ENCODE data around the gene MTO1. TPM values are rescaled to one million over a fixed set of nuclear protein-coding genes. Genes with fewer than 3 reads are reported as not detected.
"Not testable (repeated sequence)": the region's sequence is repeated elsewhere in the genome, so short reads cannot be mapped to it uniquely, and the experiment has no call there.

The MTO1 gene
- total and polyA plus RNA-seq, 8 donors = 18.9 to 40.7 (median 33.4) TPM

DNA sequence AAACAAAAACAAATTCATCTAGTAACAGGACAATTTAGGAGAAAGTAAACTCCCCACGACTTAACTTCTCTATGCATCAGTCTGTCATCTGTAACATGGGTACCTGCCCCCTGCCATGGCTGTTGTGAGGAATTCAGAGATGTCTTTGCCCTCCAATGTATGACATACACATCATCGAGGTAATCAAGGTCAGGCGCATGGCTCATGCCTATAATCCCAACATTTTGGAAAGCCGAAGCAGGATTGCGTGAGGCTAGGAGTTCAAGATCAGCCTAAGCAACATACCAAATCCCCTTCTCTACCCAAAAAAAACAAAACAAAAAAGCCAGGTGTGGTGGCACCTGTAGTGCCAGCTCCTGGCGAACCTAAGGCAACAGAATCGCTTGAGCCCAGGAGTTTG lies 50.3 kb downstream of the MTO1 start:
- Histone ChIP-seq H3K27ac (no peak overlapping the region), H3K9me3 (no peaks in the 10 kb centered on the region), H3K27me3 (no peaks in the 10 kb centered on the region), H3K36me3 (peaks cover 0 to 28% of the 10 kb centered on the region in 2 donors), H3K4me3 (no peak overlapping the region), H3K4me1 (peaks cover 5 to 22% of the 10 kb centered on the region in 2 donors)
- ATAC-seq (no peak), DNase-seq (no peak)
- intact Hi-C loops (cut with DNase I) = loop anchor here in 1 of 2 donors (10.0 kb wide), 1 partner anchor 103 kb away; no protein-coding TSS in a partner anchor
- TF ChIP-seq, protein P1, sequence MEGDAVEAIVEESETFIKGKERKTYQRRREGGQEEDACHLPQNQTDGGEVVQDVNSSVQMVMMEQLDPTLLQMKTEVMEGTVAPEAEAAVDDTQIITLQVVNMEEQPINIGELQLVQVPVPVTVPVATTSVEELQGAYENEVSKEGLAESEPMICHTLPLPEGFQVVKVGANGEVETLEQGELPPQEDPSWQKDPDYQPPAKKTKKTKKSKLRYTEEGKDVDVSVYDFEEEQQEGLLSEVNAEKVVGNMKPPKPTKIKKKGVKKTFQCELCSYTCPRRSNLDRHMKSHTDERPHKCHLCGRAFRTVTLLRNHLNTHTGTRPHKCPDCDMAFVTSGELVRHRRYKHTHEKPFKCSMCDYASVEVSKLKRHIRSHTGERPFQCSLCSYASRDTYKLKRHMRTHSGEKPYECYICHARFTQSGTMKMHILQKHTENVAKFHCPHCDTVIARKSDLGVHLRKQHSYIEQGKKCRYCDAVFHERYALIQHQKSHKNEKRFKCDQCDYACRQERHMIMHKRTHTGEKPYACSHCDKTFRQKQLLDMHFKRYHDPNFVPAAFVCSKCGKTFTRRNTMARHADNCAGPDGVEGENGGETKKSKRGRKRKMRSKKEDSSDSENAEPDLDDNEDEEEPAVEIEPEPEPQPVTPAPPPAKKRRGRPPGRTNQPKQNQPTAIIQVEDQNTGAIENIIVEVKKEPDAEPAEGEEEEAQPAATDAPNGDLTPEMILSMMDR (IDR thresholded peaks at IDR 0.05) = no peak

DNA sequence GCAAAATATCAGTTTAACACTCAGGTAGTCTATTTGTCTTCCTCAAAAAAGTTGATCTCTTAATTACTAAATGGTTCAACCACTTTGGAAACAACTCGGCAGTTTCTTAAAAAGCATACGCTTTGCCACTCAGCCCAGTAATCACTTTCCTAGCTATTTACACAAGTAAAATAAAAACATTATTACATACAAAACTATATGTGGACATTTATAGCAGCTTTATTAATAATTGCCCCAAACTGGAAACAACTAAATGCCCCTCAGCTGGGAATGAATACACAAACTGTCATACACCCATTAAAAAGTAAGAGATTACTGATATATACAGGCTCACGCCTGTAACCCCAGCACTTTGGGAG lies 51.9 kb downstream of the MTO1 start:
- Histone ChIP-seq H3K4me3 (no peak overlapping the region), H3K27me3 (no peaks in the 10 kb centered on the region), H3K4me1 (peaks cover 13 to 33% of the 10 kb centered on the region in 2 donors), H3K36me3 (peaks cover 0 to 42% of the 10 kb centered on the region in 2 donors), H3K27ac (no peak overlapping the region), H3K9me3 (no peaks in the 10 kb centered on the region)
- intact Hi-C loops (cut with DNase I) = loop anchor here in 1 of 2 donors (10.0 kb wide), 1 partner anchor 101 kb away; no protein-coding TSS in a partner anchor
- DNase-seq (no peak), ATAC-seq (no peak)
- TF ChIP-seq, protein P1 (IDR thresholded peaks at IDR 0.05) = no peak

DNA sequence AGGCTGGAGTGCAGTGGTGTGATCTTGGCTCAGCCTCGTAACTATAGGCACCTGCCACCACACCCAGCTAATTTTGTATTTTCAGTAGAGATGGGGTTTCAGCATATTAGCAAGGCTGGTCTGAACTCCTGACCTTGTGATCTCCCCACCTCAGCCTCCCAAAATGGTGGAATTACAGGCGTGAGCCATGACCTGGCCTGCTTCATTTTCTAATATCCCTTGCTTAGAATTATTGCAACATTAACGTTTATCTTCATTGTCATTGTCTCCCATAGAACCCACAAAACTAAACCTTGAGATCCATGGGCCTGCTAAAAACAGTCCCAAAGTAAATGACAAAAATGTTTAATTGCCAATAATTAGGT lies 53.2 kb downstream of the MTO1 start:
- no peaks in the 10 kb centered on the region for H3K27me3 ChIP-seq
- intact Hi-C loops (cut with DNase I) = loop anchor here in 1 of 2 donors (10.0 kb wide), 1 partner anchor 100 kb away; no protein-coding TSS in a partner anchor
- peaks cover 14 to 43% of the 10 kb centered on the region in 2 donors for H3K4me1 ChIP-seq
- peaks cover 0 to 55% of the 10 kb centered on the region in 2 donors for H3K36me3 ChIP-seq
- TF ChIP-seq, protein P1 (IDR thresholded peaks at IDR 0.05) = no peak
- no peak for DNase-seq
- no peaks in the 10 kb centered on the region for H3K9me3 ChIP-seq
- H3K27ac ChIP-seq = peak overlapping the region in 1 of 2 donors; percentile 26
- no peak overlapping the region for H3K4me3 ChIP-seq
- ATAC-seq = no peak

DNA sequence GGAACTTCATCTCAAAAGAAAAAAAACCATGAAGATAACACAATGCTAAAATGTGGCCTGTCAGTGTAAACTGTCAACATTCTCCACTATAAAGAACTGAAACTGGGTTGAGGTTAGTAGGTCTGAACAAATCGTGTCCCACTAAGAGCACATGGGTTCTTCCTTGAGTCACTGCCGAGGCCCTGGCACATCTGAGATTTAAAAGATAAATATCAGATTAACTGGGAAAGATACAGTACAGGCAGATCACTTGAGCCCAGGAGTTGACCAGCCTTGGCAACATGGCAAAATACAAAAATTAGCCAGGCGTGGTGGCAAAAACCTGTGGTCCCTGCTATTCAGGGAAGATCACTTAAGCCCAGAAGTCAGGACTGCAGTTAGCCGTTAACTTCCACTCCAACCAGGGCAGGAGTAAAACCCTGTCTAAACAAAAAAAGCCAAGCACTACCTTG lies 53.7 kb downstream of the MTO1 start:
- intact Hi-C loops (cut with DNase I) = loop anchor here in 1 of 2 donors (10.0 kb wide), 1 partner anchor 100 kb away; no protein-coding TSS in a partner anchor
- TF ChIP-seq, protein P1 (IDR thresholded peaks at IDR 0.05) = no peak
- DNase-seq (no peak), ATAC-seq (no peak)
- Histone ChIP-seq H3K27ac (peak overlapping the region; percentile 26 to 35), H3K9me3 (no peaks in the 10 kb centered on the region), H3K4me1 (peaks cover 14 to 43% of the 10 kb centered on the region in 2 donors), H3K36me3 (peaks cover 0 to 59% of the 10 kb centered on the region in 2 donors), H3K4me3 (peak overlapping the region in 1 of 2 donors; percentile 28), H3K27me3 (no peaks in the 10 kb centered on the region)

DNA sequence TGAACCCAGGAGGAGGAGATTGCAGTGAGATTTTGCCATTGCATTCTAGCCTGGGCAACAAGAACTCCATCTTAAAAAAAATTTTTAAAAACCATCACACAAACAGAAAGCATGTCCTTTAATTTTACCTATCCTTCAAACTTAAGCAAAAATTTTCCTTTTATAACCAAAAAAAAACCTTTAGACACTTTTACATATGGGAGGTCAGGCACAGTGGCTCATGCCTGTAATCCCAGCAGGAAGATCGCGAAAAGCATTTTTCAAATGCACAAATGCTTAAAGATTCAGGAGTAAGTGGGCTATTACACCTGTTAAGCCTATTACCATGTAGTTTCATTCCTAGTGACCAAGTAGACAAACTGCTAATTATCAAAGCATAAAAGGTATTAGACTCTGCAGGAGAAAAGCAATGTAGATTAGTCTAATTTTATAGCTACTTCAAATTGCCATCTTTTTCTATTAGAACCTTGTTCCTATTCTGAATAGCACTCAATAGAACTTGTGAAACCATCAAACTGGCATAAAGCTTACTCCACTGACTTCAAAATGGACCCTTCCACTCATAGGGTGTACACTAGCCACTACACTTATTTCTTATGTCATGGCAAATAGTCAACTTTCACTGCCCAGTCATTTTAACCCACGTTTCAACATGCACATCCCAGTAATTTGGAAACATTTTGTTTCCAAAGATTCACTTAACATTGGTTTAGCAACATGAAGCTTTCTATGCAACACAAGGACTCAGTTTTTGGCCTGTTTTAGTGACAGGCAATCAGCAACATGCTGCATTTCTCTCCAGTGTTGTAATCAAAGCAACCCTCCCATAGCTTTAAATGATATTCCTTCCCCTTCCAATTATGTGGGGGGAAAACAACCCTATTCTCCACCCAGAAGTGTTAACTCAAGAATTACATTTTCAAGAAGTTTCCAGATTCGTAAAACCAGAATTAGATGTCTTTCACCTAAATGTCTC lies 55.3 kb downstream of the MTO1 start:
- ATAC-seq (no peak), DNase-seq (no peak)
- Histone ChIP-seq H3K27ac (peak overlapping the region; percentile 26 to 37), H3K4me1 (peaks cover 14 to 43% of the 10 kb centered on the region in 2 donors), H3K27me3 (no peaks in the 10 kb centered on the region), H3K9me3 (no peaks in the 10 kb centered on the region), H3K36me3 (peaks cover 0 to 59% of the 10 kb centered on the region in 2 donors), H3K4me3 (peak overlapping the region in 1 of 2 donors; percentile 28)
- intact Hi-C loops (cut with DNase I) = loop anchor here in 1 of 2 donors (10.0 kb wide), 1 partner anchor 98 kb away; no protein-coding TSS in a partner anchor
- TF ChIP-seq, protein P1 (IDR thresholded peaks at IDR 0.05) = no peak

DNA sequence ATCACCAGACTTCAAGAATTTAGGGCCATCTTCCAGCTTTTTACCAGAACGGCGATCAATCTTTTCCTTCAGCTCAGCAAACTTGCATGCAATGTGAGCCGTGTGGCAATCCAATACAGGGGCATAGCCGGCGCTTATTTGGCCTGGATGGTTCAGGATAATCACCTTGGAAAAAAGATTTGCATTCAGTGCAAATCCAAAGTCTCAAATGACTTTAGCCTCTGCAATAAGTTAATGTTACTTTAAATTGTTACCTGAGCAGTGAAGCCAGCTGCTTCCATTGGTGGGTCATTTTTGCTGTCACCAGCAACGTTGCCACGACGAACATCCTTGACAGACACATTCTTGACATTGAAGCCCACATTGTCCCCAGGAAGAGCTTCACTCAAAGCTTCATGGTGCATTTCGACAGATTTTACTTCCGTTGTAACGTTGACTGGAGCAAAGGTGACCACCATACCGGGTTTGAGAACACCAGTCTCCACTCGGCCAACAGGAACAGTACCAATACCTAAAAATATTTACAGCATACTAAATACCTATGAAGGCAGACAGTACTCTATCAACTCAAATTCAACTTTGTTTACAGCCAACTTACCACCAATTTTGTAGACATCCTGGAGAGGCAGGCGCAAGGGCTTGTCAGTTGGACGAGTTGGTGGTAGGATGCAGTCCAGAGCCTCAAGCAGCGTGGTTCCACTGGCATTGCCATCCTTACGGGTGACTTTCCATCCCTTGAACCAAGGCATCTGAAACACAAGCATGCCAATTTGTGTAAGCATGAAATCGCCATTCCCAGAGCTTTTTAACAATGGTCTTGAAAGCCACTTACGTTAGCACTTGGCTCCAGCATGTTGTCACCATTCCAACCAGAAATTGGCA lies 56.8 kb downstream of the MTO1 start:
- ATAC-seq, DNase-seq, H3K9me3 ChIP-seq, H3K27me3 ChIP-seq: not testable (repeated sequence)
- H3K4me3 ChIP-seq = peak overlapping the region; percentile 24 to 96
- intact Hi-C loops (cut with DNase I) = loop anchor here in 1 of 2 donors (10.0 kb wide), 1 partner anchor 96 kb away; no protein-coding TSS in a partner anchor
- H3K4me1 ChIP-seq = peaks cover 19 to 59% of the 10 kb centered on the region in 2 donors
- peaks cover 0 to 59% of the 10 kb centered on the region in 2 donors for H3K36me3 ChIP-seq
- H3K27ac ChIP-seq = peak overlapping the region; percentile 100
